HepG2 (cell line): ENCODE data around the gene MAB21L4. TPM values are rescaled to one million over a fixed set of nuclear protein-coding genes. Genes with fewer than 3 reads are reported as not detected.

Experiments
- ATAC-seq: fragments of 200-7000 bp; cut with Tn5 transposase; 3 replicates; pipeline ENCODE4 v1.9.1; 2020; ENCODE audit warnings: mild to moderate bottlenecking, moderate library complexity
- BruUV-seq: library from RNA; stranded (reverse); fragments of 400-500 nt; replicated peaks from 2 replicates; lab custom pipeline; 2021; lab: Mats Ljungman, UMichigan
- CTCF ChIA-PET: fragments of 300-600 bp; formaldehyde crosslinking; extraction: SDS; loops from one replicate; lab custom pipeline; 2021; ENCODE audit warnings: low total read pairs, inconsistent platforms, low intra/inter-chr PET ratio; lab: Yijun Ruan, JAX
- POLR2A ChIA-PET: fragments of 350-600 bp; sonication (Branson Sonifier 250); formaldehyde crosslinking; loops from one replicate; lab custom pipeline; 2020; ENCODE audit warnings: antibody characterized with exemption, inconsistent platforms; lab: Yijun Ruan, JAX
- DNase-seq: peaks from one replicate; pipeline ENCODE4 v3.0.0-alpha.2; 2015; ENCODE audit warnings: low spot score
- FAIRE-seq: peaks from 3 replicates; lab custom pipeline; 2011; peaks lifted over from hg19 to GRCh38; lab: Jason Lieb, UNC
- H2AFZ ChIP-seq: one replicate; pipeline ENCODE4 v1.6.1; 2011; ENCODE audit warnings: low read length, inconsistent platforms
- H3K27ac ChIP-seq: fragments of 300-600 bp; 3 replicates; pipeline ENCODE4 v1.8.0; 2011; ENCODE audit warnings: mixed run types, mild to moderate bottlenecking, mixed read lengths, low read length, inconsistent platforms; ENCODE audit not compliant: insufficient read depth; ENCODE audit errors: extremely low read length
- H3K27me3 ChIP-seq, 2 experiments: fragments of 200-600 bp in 1 of 2; 2 replicates in 1 of 2; 3 replicates in 1 of 2; pipeline versions ENCODE4 v1.6.0 to v1.8.0; 2011; ENCODE audit warnings: low read length in 2 of 2, mild to moderate bottlenecking in 2 of 2, moderate library complexity in 2 of 2, inconsistent platforms in 1 of 2; ENCODE audit not compliant: insufficient read depth in 2 of 2, control insufficient read depth in 1 of 2
- H3K36me3 ChIP-seq, 2 experiments: fragments of 200-600 bp in 1 of 2; replicated peaks in 1 of 2; 2 replicates in 1 of 2; 3 replicates in 1 of 2; pipeline versions ENCODE4 v1.5.1 to v1.8.0; 2011; ENCODE audit warnings: low read length in 2 of 2, inconsistent platforms in 1 of 2; ENCODE audit not compliant: insufficient read depth in 2 of 2, control insufficient read depth in 1 of 2
- H3K4me1 ChIP-seq: 2 replicates; pipeline ENCODE4 v1.5.1; 2012; ENCODE audit warnings: low read length, inconsistent platforms; ENCODE audit not compliant: insufficient read depth
- H3K4me2 ChIP-seq: 2 replicates; pipeline ENCODE4 v1.6.0; 2011; ENCODE audit warnings: low read depth, low read length, inconsistent platforms
- H3K4me3 ChIP-seq, 3 experiments: fragments of 200-600 bp in 1 of 3; sonication (generic), shearing (Covaris generic) in 1 of 3; replicated peaks in 1 of 3; 2 replicates each; pipeline ENCODE4 v1.5.1; 2011 to 2016; ENCODE audit warnings: low read length in 3 of 3, inconsistent platforms in 2 of 3, low read depth in 2 of 3, mild to moderate bottlenecking in 2 of 3, control low read depth in 1 of 3, mixed read lengths in 1 of 3; ENCODE audit not compliant: insufficient read depth in 1 of 3
- H3K79me2 ChIP-seq: one replicate; pipeline ENCODE4 v1.6.1; 2011; ENCODE audit warnings: low read length, inconsistent platforms; ENCODE audit not compliant: insufficient read depth
- H3K9ac ChIP-seq: 2 replicates; pipeline ENCODE4 v1.6.0; 2011; ENCODE audit warnings: mild to moderate bottlenecking, low read depth, low read length, inconsistent platforms; ENCODE audit not compliant: insufficient read depth
- H3K9me3 ChIP-seq: 2 replicates; pipeline ENCODE4 v1.5.1; 2012; ENCODE audit warnings: mild to moderate bottlenecking, low read length
- H4K20me1 ChIP-seq: 2 replicates; pipeline ENCODE4 v1.6.0; 2011; ENCODE audit warnings: inconsistent platforms, mild to moderate bottlenecking, low read length, moderate library complexity; ENCODE audit not compliant: insufficient read depth
- ETV6 ChIP-seq: sonication (generic); formaldehyde crosslinking; conservative IDR thresholded peaks from 2 replicates; pipeline ENCODE4 v1.4.0; 2020; ENCODE audit warnings: missing genetic modification reagents
- EZH2 ChIP-seq: conservative IDR thresholded peaks from 2 replicates; pipeline ENCODE4 v1.6.1; 2012; ENCODE audit warnings: mild to moderate bottlenecking, low read depth, low read length, moderate library complexity
- MBD4 ChIP-seq: IDR thresholded peaks from 2 replicates; pipeline ENCODE4 v1.6.1; 2012; ENCODE audit warnings: low read length, inconsistent platforms, borderline replicate concordance
- NR1H2 ChIP-seq: sonication (generic); formaldehyde crosslinking; IDR thresholded peaks from 2 replicates; pipeline ENCODE4 v1.8.1; 2022; ENCODE audit warnings: low read depth, missing genetic modification reagents, borderline replicate concordance
- PTBP1 ChIP-seq: fragments of 200-400 bp; formaldehyde crosslinking; IDR thresholded peaks from 2 replicates; pipeline ENCODE4 v1.6.1; 2018; ENCODE audit warnings: low read length, low read depth; ENCODE audit not compliant: poor library complexity, severe bottlenecking
- RBFOX2 ChIP-seq: fragments of 200-400 bp; formaldehyde crosslinking; IDR thresholded peaks from 2 replicates; pipeline ENCODE4 v1.6.1; 2017; ENCODE audit warnings: low read depth, mild to moderate bottlenecking, low read length
- RFX1 ChIP-seq: fragments of 450-650 bp; IDR thresholded peaks from 2 replicates; pipeline ENCODE4 v1.6.1; 2017
- SOX5 ChIP-seq: IDR thresholded peaks from 2 replicates; pipeline ENCODE4 v1.6.1; 2016; ENCODE audit warnings: borderline replicate concordance
- SRF ChIP-seq: IDR thresholded peaks from 2 replicates; pipeline ENCODE4 v1.6.1; 2011; ENCODE audit warnings: mild to moderate bottlenecking, low read depth, low read length, moderate library complexity
- ZBTB25 ChIP-seq: IDR thresholded peaks from 2 replicates; pipeline ENCODE4 v1.6.1; 2018; ENCODE audit warnings: missing genetic modification reagents
- ZFAT ChIP-seq: sonication (generic); formaldehyde crosslinking; conservative IDR thresholded peaks from 2 replicates; pipeline ENCODE4 v1.8.1; 2023; ENCODE audit warnings: missing genetic modification reagents, inconsistent platforms
- ZNF33A ChIP-seq: sonication (generic); formaldehyde crosslinking; IDR thresholded peaks from 2 replicates; pipeline ENCODE4 v1.5.1; 2020; ENCODE audit warnings: missing genetic modification reagents, mild to moderate bottlenecking, moderate library complexity, borderline replicate concordance
- ZNF382 ChIP-seq: sonication (generic); formaldehyde crosslinking; IDR thresholded peaks from 2 replicates; pipeline ENCODE4 v1.5.0; 2020; ENCODE audit warnings: missing genetic modification reagents, mild to moderate bottlenecking, borderline replicate concordance
- ZNF431 ChIP-seq: sonication (generic); formaldehyde crosslinking; IDR thresholded peaks from 2 replicates; pipeline ENCODE4 v1.9.0; 2022; ENCODE audit warnings: missing genetic modification reagents, low read depth, mild to moderate bottlenecking, borderline replicate concordance
- ZNF570 ChIP-seq: sonication (generic); formaldehyde crosslinking; IDR thresholded peaks from 2 replicates; pipeline ENCODE4 v1.4.0; 2020; ENCODE audit warnings: mild to moderate bottlenecking, missing genetic modification reagents, borderline replicate concordance
- ZNF709 ChIP-seq: sonication (generic); formaldehyde crosslinking; IDR thresholded peaks from 2 replicates; pipeline ENCODE4 v1.5.0; 2020; ENCODE audit warnings: mild to moderate bottlenecking, missing genetic modification reagents
- ZNF749 ChIP-seq: sonication (generic); formaldehyde crosslinking; IDR thresholded peaks from 2 replicates; pipeline ENCODE4 v1.8.0; 2022; ENCODE audit warnings: mild to moderate bottlenecking, missing genetic modification reagents, moderate library complexity, borderline replicate concordance
- ZNF772 ChIP-seq: sonication (generic); formaldehyde crosslinking; IDR thresholded peaks from 2 replicates; pipeline ENCODE4 v1.5.0; 2020; ENCODE audit warnings: mild to moderate bottlenecking, missing genetic modification reagents
- ZSCAN29 ChIP-seq: sonication (generic); formaldehyde crosslinking; conservative IDR thresholded peaks from 2 replicates; pipeline ENCODE4 v1.4.0; 2020; ENCODE audit warnings: mild to moderate bottlenecking, missing genetic modification reagents
- WGBS: methylation state at CpG from one replicate; pipeline ENCODE4 v1.1.6; 2017; ENCODE audit warnings: low lambda C conversion rate; 5-methylcytosine and 5-hydroxymethylcytosine counted together
- in situ Hi-C: cut with HindIII; loops from 2 replicates; pipeline ENCODE4 v1.10.0; 2017; ENCODE audit warnings: low pct_unique_long_range_greater_than_20kb; ENCODE audit not compliant: extremely low pct_ligation_motif_present
- intact Hi-C: fragments of 100-400 bp; cut with micrococcal nuclease; formaldehyde crosslinking; loops from one replicate; pipeline ENCODE4 v1.10.0; 2022; ENCODE audit not compliant: unreplicated experiment
- polyA plus RNA-seq, 8 experiments: library from polyadenylated mRNA; depleted of rRNA in 3 of 8; stranded (reverse) in 7 of 8; unstranded in 1 of 8; fragments of >200 nt; fragmentation: Illumina TruSeq in 4 of 8; extraction: Trizol in 4 of 8; gene quantifications; 2 replicates each; pipeline versions ENCODE4 v1.2.1 to v1.2.3, GENCODE V29; 2011 to 2016; ENCODE audit warnings: low read depth in 4 of 8, missing spikeins in 1 of 8, mixed read lengths in 1 of 8; ENCODE audit not compliant: insufficient read depth in 1 of 8
- total RNA-seq, 5 experiments: library from RNA; depleted of rRNA; stranded (reverse); fragments of >200 nt; fragmentation: Illumina TruSeq; extraction: Trizol; gene quantifications; 2 replicates each; pipeline ENCODE4 v1.2.3, GENCODE V29; 2016; ENCODE audit warnings: low read depth in 1 of 5
- TF ChIP-seq, protein P1 (sequence below): sonication (generic); formaldehyde crosslinking; IDR thresholded peaks from 2 replicates; pipeline ENCODE4 v1.4.0; 2020; ENCODE audit warnings: missing genetic modification reagents
- TF ChIP-seq, protein P2 (sequence below): IDR thresholded peaks from 2 replicates; pipeline ENCODE4 v1.6.1; 2016; ENCODE audit warnings: missing genetic modification reagents, missing compliant biosample characterization
- TF ChIP-seq, protein P3 (sequence below): sonication (generic); formaldehyde crosslinking; IDR thresholded peaks from 2 replicates; pipeline ENCODE4 v1.4.0; 2020; ENCODE audit warnings: missing genetic modification reagents, low read depth, mild to moderate bottlenecking, borderline replicate concordance

The MAB21L4 gene
- total and polyA plus RNA-seq, 2 of the 13 experiments (the other 11 are each of a cell fraction or from before 2014, with no cell fraction given): 3.0 to 14.0 TPM

- 82% methylated on average over 36 of the region's 37 CpGs for WGBS
- H3K9me3 ChIP-seq: no peaks in the 10 kb centered on the region
- H3K9ac ChIP-seq: no peak overlapping the region
- FAIRE-seq (no peak), DNase-seq (no peak), ATAC-seq (peak; percentile 7; the same call in 2 of the 3 replicates)
- H3K4me2 ChIP-seq: no peak overlapping the region
- peaks cover 57% of the 10 kb centered on the region for H3K4me1 ChIP-seq
- no peaks in the 10 kb centered on the region; a peak in 1 of 5 replicates for H3K27me3 ChIP-seq
- intact Hi-C loops (no loop called here), in situ Hi-C loops (no loop called here)
- no peak overlapping the region for H2AFZ ChIP-seq
- BruUV-seq: no TSS peak
- ChIA-PET POLR2A (interaction anchor here (1.6 to 9.3 kb wide), 2 partner anchors 14 to 31 kb away, joined by 5 to 63 read pairs; no protein-coding TSS in a partner anchor), CTCF (no interaction called here)
- H3K27ac ChIP-seq: no peak overlapping the region
- H4K20me1 ChIP-seq: no peaks in the 10 kb centered on the region
- H3K79me2 ChIP-seq: no peaks in the 10 kb centered on the region
- H3K36me3 ChIP-seq: no peaks in the 10 kb centered on the region
- H3K4me3 ChIP-seq: no peak overlapping the region
- TF ChIP-seq ZBTB25 (CRISPR knock-in tag) (no peak), PTBP1 (no peak), ZSCAN29 (CRISPR knock-in tag) (no peak), EZH2 (no peak), ETV6 (CRISPR knock-in tag) (no peak), ZNF749 (CRISPR knock-in tag) (no peak), SRF (no peak), NR1H2 (no peak), RBFOX2 (no peak), ZFAT (CRISPR knock-in tag) (no peak), RFX1 (no peak), ZNF570 (CRISPR knock-in tag) (no peak), ZNF709 (CRISPR knock-in tag) (no peak), ZNF382 (no peak), ZNF33A (CRISPR knock-in tag) (no peak), SOX5 (CRISPR knock-in tag) (no peak), MBD4 (no peak), ZNF431 (CRISPR knock-in tag) (no peak), ZNF772 (CRISPR knock-in tag) (no peak)
- TF ChIP-seq, protein P1, sequence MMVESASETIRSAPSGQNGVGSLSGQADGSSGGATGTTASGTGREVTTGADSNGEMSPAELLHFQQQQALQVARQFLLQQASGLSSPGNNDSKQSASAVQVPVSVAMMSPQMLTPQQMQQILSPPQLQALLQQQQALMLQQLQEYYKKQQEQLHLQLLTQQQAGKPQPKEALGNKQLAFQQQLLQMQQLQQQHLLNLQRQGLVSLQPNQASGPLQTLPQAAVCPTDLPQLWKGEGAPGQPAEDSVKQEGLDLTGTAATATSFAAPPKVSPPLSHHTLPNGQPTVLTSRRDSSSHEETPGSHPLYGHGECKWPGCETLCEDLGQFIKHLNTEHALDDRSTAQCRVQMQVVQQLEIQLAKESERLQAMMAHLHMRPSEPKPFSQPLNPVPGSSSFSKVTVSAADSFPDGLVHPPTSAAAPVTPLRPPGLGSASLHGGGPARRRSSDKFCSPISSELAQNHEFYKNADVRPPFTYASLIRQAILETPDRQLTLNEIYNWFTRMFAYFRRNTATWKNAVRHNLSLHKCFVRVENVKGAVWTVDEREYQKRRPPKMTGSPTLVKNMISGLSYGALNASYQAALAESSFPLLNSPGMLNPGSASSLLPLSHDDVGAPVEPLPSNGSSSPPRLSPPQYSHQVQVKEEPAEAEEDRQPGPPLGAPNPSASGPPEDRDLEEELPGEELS (CRISPR knock-in tag): no peak
- TF ChIP-seq, protein P2, sequence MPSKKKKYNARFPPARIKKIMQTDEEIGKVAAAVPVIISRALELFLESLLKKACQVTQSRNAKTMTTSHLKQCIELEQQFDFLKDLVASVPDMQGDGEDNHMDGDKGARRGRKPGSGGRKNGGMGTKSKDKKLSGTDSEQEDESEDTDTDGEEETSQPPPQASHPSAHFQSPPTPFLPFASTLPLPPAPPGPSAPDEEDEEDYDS (CRISPR knock-in tag): no peak
- TF ChIP-seq, protein P3, sequence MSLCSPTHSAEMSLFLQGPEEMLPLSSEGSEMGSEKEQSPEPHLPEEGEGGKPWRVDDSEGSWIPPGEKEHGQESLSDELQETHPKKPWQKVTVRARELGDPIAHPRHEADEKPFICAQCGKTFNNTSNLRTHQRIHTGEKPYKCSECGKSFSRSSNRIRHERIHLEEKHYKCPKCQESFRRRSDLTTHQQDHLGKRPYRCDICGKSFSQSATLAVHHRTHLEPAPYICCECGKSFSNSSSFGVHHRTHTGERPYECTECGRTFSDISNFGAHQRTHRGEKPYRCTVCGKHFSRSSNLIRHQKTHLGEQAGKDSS (CRISPR knock-in tag): no peak
These were observed 7.6 kb downstream of the MAB21L4 start for GRCh38 chr2:240888130-240888889.
